Stimulated activated CD4-positive, alpha-beta T cell treated with anti-CD3 and anti-CD28 coated beads, Interleukin-12 subunit alpha, Interleukin-12 subunit beta, amount 100 ng/mL, for 4 hours (primary cell): ENCODE data around the gene LMF1.

Source experiments
- DNase-seq: peaks from one replicate; pipeline ENCODE4 v3.0.0-alpha.2; 2020

The LMF1 gene

DNA sequence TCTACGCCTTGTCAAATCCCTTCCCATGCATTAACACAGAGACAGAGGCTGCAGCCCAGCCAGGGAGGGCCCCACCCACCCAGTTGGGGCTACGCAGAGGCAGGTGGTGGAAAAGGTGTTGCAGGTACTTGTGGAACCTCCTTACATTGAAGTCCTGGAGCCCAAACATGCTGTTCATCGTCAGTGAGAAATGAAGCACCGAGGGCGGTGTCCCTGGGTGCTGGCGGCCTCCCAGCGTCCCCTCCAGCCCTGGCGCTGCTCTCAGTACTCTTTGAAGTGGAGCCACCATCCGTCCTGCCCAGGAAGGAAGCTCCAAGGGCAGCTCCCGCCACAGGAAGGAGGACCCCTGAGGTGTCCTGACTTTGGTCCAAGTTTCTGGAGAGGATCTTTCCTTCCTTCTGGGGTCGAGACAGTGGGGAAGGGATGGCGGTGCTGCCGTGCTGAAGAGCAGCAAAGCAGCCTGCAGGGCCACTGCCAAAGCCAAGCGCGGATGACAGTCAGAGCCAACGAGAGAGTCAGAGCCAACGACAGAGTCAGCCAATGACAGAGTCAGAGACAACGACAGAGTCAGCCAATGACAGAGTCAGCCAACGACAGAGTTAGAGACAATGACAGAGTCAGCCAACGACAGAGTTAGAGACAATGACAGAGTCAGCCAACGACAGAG, 23.4 kb downstream of the LMF1 start:
- no peak for DNase-seq

DNA sequence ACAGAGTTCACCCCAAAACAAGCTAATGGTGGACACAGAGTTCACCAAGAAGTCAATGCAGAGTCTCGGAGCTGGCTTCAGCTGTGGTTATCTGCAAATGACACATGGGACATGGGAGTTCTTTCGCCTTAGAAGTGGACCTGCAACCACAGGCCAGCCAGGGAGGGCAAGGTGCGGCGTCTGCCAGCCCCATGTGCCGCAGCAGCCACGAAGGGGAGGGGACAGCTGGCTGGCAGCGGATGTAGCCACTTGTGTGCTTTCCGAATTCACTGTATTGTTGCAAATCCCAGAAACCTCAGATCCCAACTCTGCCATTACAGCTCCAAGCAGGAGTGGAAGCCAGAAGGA, 24.8 kb downstream of the LMF1 start:
- DNase-seq: no peak

DNA sequence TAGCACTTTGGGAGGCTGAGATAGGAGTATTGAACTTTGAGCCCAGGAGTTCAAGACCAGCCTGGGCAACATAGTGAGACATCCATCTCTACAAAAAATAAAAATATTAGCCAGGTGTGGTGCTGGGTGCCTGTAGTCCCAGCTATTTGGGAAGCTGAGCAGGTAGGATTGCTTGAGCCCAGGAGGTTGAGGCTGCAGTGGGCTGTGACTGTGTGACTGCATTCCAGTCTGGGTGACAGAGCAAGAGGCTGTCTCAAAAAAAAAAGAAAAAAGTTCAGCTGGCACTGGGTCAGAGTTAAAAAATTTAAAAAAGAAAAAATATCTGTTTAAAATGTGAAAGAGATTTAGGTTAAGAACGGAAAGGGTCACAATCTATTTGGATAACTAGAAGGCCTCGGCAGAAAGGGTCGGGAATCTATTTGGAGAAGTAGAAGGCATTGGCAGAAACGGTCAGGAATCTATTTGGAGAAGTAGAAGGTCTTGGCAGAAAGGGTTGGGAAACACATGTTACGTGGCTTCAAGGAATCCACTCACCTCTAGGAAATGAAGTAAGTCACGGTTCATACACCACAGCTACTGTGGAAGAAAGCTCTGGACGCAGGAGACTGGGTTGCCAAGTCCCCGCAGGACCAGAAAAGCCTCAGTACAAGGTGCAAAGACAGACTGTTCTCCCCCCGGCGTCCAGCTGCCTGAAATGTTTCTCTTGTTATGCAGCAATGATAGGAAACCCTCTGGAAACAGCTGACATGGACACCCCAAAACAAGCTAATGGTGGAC, 25.3 kb downstream of the LMF1 start:
- no peak for DNase-seq

DNA sequence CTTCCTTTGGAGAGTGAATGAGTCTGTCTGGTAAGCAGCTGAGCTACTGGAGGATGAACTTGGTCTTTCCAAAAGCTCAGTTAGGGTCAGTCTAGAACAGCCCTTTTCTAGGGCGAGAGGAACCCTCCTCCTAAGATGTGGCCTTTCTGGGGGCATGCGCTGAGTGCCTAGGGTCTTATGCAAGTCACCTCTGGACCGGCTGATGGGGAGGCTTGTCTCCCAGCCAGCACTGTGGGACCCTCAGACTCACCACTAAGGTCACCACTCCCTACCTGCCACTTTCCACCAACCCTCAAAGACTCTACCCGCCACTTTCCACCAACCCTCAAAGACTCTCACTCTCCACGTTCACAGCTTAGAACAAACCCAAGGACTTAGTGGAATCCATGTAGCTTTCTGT, 26.8 kb downstream of the LMF1 start:
- DNase-seq: no peak

DNA sequence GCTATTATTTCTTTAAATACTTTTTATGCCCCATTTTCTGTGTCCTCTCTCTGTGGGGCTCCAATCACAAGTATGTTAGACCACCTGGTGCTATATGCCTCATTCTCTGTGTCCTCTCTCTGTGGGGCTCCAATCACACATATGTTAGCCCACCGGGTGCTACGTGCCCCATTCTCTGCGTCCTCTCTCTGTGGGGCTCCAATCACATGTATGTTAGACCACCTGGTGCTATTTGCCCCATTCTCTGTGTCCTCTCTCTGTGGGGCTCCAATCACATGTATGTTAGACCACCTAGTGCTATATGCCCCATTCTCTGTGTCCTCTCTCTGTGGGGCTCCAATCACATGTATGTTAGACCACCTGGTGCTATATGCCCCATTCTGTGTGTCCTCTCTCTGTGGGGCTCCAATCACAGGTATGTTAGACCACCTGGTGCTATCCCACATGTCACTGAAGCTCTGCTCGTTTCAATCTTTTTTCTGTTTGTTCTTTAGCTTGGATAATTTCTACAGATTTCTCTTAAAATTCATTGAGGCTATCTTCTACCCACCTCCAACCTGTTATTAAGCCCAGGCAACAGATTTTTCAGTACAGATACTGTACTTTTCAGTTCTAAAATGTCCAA, 28.2 kb downstream of the LMF1 start:
- DNase-seq: no peak

DNA sequence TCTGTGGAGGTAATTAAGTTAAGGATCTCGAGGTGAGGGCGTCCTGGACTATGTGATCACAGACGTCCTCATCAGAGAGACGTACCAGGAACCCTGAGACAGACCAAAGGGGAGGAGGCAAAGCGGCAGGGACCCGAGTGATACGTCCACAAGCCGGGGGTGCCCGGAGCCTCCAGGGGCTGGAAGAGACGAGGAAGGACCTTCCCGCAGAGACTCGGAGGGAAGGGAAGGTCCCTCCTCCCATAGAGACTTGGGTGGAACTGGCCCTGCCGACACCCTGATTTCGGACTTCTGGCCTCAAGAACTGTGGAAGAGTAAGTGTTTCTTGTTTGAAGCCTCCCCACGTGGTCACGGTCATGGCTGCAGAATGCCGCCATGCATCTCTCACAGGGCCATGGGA, 30.8 kb downstream of the LMF1 start:
- DNase-seq: no peak

DNA sequence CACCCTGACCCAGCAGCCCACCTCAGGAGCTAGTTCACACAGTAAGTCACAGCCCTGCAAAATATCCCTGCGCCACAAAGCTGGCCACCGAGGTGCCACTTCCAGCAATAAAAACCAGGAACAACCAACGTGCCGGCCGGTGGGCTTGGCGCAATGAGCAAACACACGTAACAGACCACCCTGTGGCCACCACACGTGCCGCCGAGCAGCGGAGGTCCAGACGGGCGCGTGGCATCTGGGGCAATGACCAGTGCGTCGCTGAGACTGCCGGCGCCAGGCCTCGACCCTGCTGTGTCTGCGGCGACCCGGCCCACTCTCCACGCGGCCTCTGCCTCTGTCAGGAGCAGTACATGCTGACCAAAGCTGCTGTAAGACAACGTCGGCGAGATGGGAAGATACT, 31.5 kb downstream of the LMF1 start:
- DNase-seq: no peak

DNA sequence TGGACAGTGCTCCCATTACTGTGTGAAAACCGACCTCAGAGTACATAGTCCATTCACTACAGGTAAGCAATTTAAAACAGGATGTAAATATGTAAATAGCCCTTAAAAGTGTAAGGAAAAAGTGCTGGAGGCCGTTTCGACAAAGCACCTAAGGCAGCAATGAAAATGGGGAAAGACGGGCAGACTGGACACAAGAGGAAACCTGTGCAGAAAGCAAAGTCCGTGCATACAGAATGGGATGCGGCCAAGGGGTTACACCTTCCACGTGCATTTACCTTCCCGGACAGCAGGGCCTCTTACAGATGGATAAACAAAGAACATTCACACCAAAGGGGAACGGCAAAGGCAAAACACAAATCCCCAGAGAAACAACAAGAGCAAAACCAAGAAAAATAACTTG, 32.0 kb downstream of the LMF1 start:
- DNase-seq: no peak

DNA sequence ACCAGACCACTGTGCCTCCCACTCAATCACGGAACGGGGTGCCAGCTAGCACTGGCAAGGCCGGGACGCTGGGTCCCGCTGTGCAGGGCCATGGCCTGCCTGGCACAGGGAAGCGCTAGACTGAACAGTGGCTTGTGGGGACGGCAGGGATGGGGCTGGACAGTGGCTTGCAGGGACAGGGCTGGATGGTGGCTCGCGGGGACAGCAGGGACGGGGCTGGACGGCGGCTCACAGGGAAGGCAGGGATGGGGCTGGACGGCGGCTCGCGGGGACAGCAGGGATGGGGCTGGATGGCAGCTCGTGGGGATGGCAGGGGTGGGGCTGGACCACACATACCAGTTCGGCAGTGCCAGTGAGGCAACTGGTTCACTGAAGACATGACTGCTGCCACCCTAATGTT, 32.6 kb downstream of the LMF1 start:
- DNase-seq: no peak

DNA sequence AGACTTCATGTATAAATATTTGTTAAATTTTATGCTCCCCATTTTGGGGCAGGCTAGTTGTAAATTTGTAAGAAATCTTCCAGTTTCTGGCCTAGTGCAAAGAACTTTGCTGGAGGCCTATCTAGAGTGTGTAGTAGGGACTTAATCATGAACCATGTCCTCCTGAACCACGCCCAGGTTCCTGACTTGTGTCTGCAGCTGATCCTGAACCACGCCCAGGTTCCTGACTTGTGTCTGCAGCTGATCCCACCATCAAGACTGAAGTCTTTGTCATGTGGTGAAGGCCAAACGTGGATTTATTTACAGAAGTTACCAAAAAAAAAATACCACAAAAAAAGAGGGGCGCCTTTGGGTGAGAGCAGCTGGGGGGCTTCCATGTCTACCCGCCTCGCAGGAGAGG, 33.1 kb downstream of the LMF1 start:
- no peak for DNase-seq

DNA sequence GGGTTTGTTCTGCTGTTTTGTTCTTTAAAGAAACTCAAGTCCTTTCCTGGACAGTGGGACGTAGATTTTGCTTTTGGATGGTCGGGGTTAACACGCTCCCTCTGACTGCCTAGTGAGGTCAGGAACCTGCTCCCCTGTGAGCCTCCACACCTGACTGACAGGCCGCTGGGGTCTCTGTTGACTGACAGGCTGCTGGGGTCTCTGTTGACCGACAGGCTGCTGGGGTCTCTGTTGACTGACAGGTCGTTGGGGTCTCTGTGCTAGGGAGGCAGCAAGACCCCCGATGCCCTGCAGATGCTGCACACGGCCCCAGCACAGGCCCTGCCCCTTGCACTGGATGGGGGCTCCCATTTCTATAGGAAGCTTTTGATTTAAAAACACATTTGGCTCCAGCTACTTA, 33.5 kb downstream of the LMF1 start:
- DNase-seq: no peak

DNA sequence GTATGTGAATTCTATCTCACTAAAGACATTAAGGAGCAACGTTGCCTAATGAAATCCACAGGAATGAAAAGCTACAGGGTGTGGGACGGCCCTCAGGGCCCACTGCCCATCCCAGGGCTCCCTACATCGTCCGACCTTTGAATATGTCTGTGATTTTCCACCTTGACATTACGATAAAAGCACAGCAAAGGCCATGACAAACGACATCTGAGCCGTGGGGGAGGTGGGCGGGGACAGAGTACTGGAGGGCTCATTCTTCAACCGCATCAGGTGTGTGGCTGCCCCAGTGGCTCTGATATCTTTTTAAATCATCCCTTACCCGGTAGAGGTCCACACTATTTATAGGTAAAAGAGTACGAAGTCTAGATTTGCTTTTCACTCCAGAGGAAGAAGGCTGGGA, 35.1 kb downstream of the LMF1 start:
- DNase-seq: no peak

DNA sequence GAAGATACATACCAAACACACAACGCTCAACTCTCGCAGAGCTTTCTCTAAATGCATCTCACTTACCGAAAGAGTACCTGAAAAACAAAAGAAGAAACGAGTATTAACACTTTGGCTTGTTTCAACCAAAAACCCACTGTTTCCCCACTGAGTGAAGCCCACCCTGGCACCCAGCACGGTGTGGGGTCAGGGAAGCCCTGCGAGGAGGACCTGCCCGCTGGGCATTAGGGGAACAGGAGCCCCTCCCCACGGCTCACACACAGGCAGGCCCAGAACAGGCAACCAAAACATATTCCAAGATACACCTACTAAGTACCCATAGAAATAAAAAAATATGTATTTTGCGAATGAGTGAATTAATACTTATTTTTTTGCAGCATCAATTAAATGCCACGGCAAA, 36.6 kb downstream of the LMF1 start:
- no peak for DNase-seq

DNA sequence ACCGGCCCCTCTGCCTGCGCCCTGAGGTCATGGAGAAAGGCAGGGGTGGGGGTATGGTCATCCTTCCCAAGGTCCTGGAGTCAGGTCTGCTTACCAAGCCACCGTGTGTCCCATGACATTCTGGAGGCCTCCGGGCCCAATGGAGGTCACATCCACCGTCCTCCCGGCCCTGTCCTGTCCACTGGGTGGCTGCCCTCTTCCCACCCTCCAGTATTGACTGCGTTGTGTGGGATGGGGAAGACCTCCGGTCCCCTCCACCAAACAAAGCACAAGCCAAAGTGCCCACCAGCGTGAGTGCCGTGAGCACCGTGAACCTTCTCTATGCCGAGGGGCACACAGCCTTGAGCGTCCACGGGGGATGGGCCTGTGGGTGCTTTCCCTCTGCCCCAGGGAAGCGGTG, 37.2 kb downstream of the LMF1 start:
- DNase-seq: no peak

DNA sequence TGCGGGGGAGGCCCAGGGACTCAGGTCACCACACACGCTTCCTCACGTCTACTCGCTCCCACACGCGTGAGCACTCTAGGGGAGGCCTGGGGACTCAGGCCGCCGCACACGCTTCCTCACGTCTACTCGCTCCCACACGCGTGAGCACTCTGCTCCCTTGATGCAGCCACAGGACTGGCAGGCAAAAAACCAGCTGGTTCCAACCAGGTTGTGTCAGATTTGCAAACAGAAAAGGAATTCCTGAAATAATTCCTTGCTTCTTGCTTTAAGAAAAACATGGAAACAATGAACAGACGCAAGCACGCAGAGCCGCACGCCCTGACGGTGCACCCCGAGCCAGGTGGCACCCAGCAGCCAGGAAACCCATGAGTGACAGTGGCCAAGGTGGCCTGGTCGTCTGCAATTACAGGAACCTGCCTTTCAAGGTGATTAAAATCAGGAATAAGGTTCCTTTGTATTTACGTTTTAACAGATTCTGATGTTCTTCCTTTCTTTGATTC, 37.9 kb downstream of the LMF1 start:
- no peak for DNase-seq

DNA sequence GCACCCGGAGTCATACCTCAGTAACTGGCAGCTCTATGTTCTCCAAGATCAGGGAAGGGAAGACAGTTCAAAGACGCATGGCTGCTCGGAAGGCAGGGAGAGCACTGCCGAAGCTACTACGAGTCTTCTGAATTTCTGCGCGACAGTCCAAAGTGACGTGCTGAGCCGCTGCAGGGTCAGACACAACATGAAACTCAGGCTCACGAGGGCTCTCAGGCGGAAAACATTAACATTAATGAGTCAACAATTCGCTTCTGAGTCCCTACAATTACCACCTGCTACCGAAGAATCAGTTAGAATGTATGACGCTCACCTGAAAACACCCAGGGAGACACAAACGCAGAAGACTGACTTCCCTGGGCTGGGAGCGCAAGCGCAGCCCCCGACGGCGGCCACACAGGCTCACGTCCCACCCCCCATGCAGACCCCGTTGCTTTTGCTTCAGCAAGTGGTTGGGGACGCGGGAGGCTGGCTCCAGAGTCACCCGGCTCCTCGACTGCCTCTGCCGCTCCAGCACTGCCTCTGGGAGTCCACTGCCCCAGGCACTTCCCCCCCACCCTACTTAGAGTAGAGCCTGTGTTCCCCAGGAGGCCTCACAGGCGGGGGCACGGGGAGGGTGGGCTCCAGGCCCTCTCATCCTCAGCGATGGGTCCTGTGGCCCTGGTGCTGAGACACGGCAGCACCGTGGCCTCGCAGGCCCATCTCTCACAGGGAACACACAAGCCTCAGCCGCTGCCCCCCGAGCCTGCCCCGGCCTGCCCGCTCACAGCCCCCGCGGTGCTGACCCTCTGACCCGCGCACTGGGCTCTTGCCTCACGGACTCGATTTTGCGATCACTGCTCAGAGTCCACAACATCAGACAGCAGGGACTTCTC, 38.9 kb downstream of the LMF1 start:
- DNase-seq: no peak

DNA sequence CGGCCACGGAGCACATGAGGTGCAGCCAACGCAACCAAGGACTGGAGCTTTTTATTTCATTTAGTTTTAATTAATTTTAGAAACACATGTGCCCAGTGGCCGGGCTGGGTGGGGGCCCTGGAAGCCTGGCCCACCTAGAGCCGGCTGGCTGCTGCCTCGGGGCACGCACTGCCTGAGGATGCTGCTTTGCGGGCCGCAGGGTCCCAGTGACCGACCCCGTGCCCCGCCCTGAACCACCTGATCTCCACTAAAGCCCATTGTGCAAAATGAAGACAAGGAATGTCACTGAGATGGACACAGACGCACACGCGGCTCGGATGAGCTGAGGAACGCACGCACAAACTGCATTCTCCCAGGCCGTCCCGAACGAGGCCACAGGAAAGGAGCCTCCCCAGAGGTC, 39.6 kb downstream of the LMF1 start:
- no peak for DNase-seq

DNA sequence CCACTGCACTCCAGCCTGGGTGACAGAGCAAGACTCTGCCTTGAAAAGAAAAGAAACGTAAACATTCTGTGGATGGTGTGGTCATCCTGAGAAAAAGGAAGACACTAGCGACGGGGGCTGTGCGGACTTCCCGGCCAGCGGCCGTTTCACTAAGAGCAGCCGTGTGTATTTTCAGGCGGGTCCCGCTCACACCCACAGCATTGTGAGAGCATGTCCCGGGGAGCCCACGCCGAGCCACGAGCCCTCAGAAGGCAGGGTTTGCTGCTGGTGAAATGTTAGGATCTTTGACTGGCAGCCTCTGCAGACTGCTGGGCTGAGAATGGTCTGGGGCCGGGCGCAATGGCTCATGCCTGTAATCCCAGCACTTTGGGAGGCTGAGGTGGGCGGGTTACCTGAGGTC, 40.3 kb downstream of the LMF1 start:
- no peak for DNase-seq

DNA sequence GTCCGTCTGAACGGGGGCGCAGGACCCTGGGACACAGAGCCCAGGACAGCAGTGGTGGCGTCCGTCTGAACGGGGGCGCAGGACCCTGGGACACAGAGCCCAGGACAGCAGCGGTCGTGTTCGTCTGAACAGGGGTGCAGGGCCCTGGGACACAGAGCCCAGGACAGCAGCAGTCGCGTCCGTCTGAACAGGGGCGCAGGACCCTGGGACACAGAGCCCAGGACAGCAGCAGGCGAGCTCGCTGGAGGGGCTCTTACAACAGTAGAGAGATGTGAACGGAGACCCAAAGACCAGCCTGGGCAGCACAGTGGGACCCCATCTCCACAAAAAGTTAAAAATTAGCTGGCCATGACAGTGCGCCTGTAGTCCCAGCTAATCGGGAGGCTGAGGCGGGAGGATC, 40.7 kb downstream of the LMF1 start:
- DNase-seq: no peak

DNA sequence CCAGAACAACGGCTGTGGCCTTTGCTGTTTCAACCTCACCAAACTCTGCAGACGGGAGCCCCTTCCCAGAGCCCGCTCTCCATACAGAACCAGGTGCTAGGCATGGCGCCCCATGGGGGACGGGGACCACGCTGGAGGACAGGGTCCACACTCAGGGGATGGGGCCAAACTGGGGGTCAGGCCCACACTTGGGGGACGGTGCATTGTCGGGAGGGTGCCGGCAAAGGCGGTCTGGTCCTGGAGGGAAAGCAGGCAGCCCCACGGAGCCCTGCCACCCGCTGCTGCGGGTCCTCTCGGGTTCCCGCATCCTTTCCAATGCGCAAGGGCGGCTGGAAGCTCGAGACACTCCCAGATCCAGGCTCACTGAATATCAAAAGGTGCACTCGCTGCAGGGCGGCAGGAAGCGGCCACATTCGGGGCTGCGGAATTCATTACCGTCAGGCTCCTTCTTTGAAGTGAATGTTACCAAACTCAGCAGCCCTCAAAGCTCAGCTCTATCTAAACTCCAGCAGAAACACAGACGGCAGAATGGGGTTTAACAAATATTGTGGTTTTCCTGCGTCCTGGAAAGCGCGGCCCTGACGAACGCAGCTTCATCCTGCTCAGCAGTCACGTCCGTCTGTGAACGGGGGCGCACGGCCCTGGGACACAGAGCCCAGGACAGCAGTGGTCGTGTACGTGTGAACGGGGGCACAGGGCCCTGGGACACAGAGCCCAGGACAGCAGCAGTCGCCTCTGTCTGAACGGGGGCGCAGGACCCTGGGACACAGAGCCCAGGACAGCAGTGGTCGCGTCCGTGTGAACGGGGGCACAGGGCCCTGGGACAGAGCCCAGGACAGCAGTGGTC, 41.3 kb downstream of the LMF1 start:
- no peak for DNase-seq

DNA sequence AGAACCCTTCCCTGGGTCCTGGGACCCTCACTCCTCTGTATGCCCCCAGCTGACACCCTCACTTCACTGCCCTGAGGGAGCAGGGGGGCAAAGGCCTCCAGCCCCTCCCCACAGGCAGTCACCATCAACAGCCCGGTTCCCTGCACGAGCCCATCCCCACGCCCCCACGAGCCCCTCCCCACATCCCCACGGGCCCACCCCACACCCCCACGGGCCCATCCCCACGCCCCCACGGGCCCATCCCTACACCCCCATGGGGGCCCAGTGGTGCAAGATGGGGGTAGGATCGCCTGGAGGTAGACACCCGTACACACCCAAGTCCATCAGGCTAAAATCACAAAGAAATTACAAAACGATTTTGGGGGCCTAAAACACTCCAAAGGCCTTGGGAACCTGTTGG, 42.3 kb downstream of the LMF1 start:
- DNase-seq: no peak

DNA sequence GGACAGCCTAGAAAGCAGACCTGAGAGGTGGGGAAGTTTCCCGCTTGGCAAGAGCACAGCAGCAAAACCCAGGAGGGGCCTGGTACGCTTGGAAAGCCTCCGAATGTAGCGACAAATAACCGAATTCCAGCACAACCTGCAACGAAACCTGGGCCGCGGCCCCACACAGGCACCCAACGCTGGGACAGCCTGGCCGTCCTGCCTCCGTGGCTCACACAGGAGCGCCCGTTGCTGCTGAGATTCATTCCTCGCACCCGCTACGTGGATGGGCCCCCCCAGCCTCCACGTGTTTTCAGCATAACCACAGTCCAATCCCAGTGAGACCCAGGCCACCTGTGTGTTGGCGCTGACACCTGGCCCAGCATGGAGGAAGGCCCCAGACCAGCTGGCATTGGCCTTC, 42.9 kb downstream of the LMF1 start:
- DNase-seq: no peak
